WTC11 (cell line): ENCODE measurements around the gene PRR5L. TPM values are rescaled to one million over a fixed set of nuclear protein-coding genes. Genes with fewer than 3 reads are reported as not detected.

Source experiments
- ATAC-seq: fragments of 200-7000 bp; cut with Tn5 transposase; 2 replicates; pipeline ENCODE4 v1.10.0; 2021; ENCODE audit warnings: mild to moderate bottlenecking, moderate library complexity
- CTCF ChIA-PET: fragments of 300-600 bp; sonication (Branson Sonifier 250); formaldehyde crosslinking; loops from one replicate; lab custom pipeline; 2021; ENCODE audit warnings: antibody characterized with exemption; lab: Charles Lee
- POLR2A ChIA-PET: fragments of 350-600 bp; sonication (Branson Sonifier 250); formaldehyde crosslinking; loops from one replicate; lab custom pipeline; 2021; ENCODE audit warnings: antibody characterized with exemption; lab: Charles Lee
- DNase-seq: peaks from one replicate; pipeline ENCODE4 v3.0.0; 2021; ENCODE audit warnings: low spot score
- H3K27ac Mint-ChIP-seq: 2 replicates; pipeline ENCODE4 v1.8.0; 2021; ENCODE audit warnings: mixed read lengths
- H3K27me3 Mint-ChIP-seq: 2 replicates; pipeline ENCODE4 v1.8.0; 2021; ENCODE audit warnings: low read depth, mild to moderate bottlenecking, moderate library complexity, mixed read lengths
- H3K36me3 Mint-ChIP-seq: 2 replicates; pipeline ENCODE4 v1.8.0; 2021; ENCODE audit warnings: mixed read lengths
- H3K4me1 Mint-ChIP-seq: 2 replicates; pipeline ENCODE4 v1.8.0; 2022; ENCODE audit warnings: mixed read lengths
- H3K4me3 Mint-ChIP-seq: 2 replicates; pipeline ENCODE4 v1.8.0; 2021; ENCODE audit warnings: mild to moderate bottlenecking, moderate library complexity, mixed read lengths
- H3K9me3 Mint-ChIP-seq: 2 replicates; pipeline ENCODE4 v1.8.0; 2021; ENCODE audit warnings: mixed read lengths
- ATF1 ChIP-seq: sonication (generic); formaldehyde crosslinking; IDR thresholded peaks from 2 replicates; pipeline ENCODE4 v1.8.1; 2023; ENCODE audit warnings: mild to moderate bottlenecking, moderate library complexity, missing genetic modification reagents
- ELF4 ChIP-seq: sonication (generic); formaldehyde crosslinking; IDR thresholded peaks from 2 replicates; pipeline ENCODE4 v1.8.1; 2022; ENCODE audit warnings: low read depth, mild to moderate bottlenecking, moderate library complexity, missing genetic modification reagents
- GTF2I ChIP-seq: fragments of 250-450 bp; sonication (Bioruptor Pico); conservative IDR thresholded peaks from 2 replicates; pipeline ENCODE4 v1.4.0; 2021; ENCODE audit warnings: mild to moderate bottlenecking
- IRF2 ChIP-seq: sonication (generic); formaldehyde crosslinking; IDR thresholded peaks from 2 replicates; pipeline ENCODE4 v1.8.0; 2022; ENCODE audit warnings: low read depth, missing genetic modification reagents, borderline replicate concordance
- JAZF1 ChIP-seq: fragments of 250-450 bp; sonication (Bioruptor Pico); IDR thresholded peaks from 2 replicates; pipeline ENCODE4 v1.9.0; 2021; ENCODE audit warnings: moderate library complexity, mild to moderate bottlenecking, inconsistent platforms
- MLX ChIP-seq: sonication (generic); formaldehyde crosslinking; IDR thresholded peaks from 2 replicates; pipeline ENCODE4 v1.8.1; 2023; ENCODE audit warnings: mild to moderate bottlenecking, missing genetic modification reagents, moderate library complexity
- MYBL2 ChIP-seq: sonication (generic); formaldehyde crosslinking; IDR thresholded peaks from 2 replicates; pipeline ENCODE4 v1.8.1; 2023; ENCODE audit warnings: mild to moderate bottlenecking, moderate library complexity, missing genetic modification reagents
- NFYB ChIP-seq: sonication (generic); formaldehyde crosslinking; conservative IDR thresholded peaks from 2 replicates; pipeline ENCODE4 v1.8.0; 2022; ENCODE audit warnings: low read depth, missing genetic modification reagents
- NR1H2 ChIP-seq: sonication (generic); formaldehyde crosslinking; IDR thresholded peaks from 2 replicates; pipeline ENCODE4 v1.9.0; 2021; ENCODE audit warnings: mild to moderate bottlenecking, moderate library complexity, missing genetic modification reagents
- NR3C1 ChIP-seq: sonication (generic); formaldehyde crosslinking; conservative IDR thresholded peaks from 2 replicates; pipeline ENCODE4 v1.8.1; 2023; ENCODE audit warnings: low read depth, mild to moderate bottlenecking, missing genetic modification reagents
- STAT6 ChIP-seq: sonication (generic); formaldehyde crosslinking; conservative IDR thresholded peaks from 2 replicates; pipeline ENCODE4 v1.8.1; 2023; ENCODE audit warnings: mild to moderate bottlenecking, low read depth, missing genetic modification reagents, moderate library complexity
- TEAD4 ChIP-seq: sonication (generic); formaldehyde crosslinking; IDR thresholded peaks from 2 replicates; pipeline ENCODE4 v1.8.0; 2022; ENCODE audit warnings: mild to moderate bottlenecking, missing genetic modification reagents
- USF2 ChIP-seq: sonication (generic); formaldehyde crosslinking; IDR thresholded peaks from 2 replicates; pipeline ENCODE4 v1.8.1; 2023; ENCODE audit warnings: mild to moderate bottlenecking, missing genetic modification reagents, moderate library complexity
- ZBTB21 ChIP-seq: sonication (generic); formaldehyde crosslinking; IDR thresholded peaks from 2 replicates; pipeline ENCODE4 v1.8.1; 2023; ENCODE audit warnings: mild to moderate bottlenecking, missing genetic modification reagents, borderline replicate concordance
- ZNF396 ChIP-seq: fragments of 250-450 bp; sonication (Bioruptor Pico); IDR thresholded peaks from 2 replicates; pipeline ENCODE4 v1.8.0; 2021; ENCODE audit warnings: mild to moderate bottlenecking, moderate library complexity, borderline replicate concordance
- ZNF416 ChIP-seq: fragments of 250-450 bp; sonication (Bioruptor Pico); IDR thresholded peaks from 2 replicates; pipeline ENCODE4 v1.9.0; 2021; ENCODE audit warnings: mild to moderate bottlenecking, inconsistent platforms
- ZNF512 ChIP-seq: sonication (generic); formaldehyde crosslinking; IDR thresholded peaks from 2 replicates; pipeline ENCODE4 v1.8.1; 2022; ENCODE audit warnings: missing genetic modification reagents, borderline replicate concordance
- ZSCAN18 ChIP-seq: fragments of 250-450 bp; sonication (Bioruptor Pico); IDR thresholded peaks from 2 replicates; pipeline ENCODE4 v2.1.2; 2022; ENCODE audit warnings: mild to moderate bottlenecking, moderate library complexity
- total RNA-seq: library from RNA; stranded (reverse); gene quantifications from 3 replicates; pipeline ENCODE4 v1.2.3, GENCODE V29; 2021
- TF ChIP-seq, protein P1 (sequence below): sonication (generic); formaldehyde crosslinking; IDR thresholded peaks from 2 replicates; pipeline ENCODE4 v1.8.1; 2022; ENCODE audit warnings: low read depth, mild to moderate bottlenecking, moderate library complexity, missing genetic modification reagents, borderline replicate concordance

The PRR5L gene
- total RNA-seq, 1 experiment from 2014 or later: 3.9 TPM

GRCh38 chr11:36388951-36389350 is 92.9 kb downstream of the PRR5L start:
- no peak overlapping the region for H3K27ac Mint-ChIP-seq
- H3K36me3 Mint-ChIP-seq: no peaks in the 10 kb centered on the region
- ChIA-PET POLR2A (interaction anchor here (0.6 kb wide), 2 partner anchors 8 to 324 kb away, joined by 3 to 4 read pairs; no protein-coding TSS in a partner anchor), CTCF (interaction anchor here (0.7 kb wide), 2 partner anchors 14 to 90 kb away, joined by 4 read pairs; no protein-coding TSS in a partner anchor)
- no peaks in the 10 kb centered on the region for H3K27me3 Mint-ChIP-seq
- H3K4me3 Mint-ChIP-seq: no peak overlapping the region
- TF ChIP-seq MYBL2 (CRISPR knock-in tag): no peak
- TF ChIP-seq NR1H2 (CRISPR knock-in tag): no peak
- TF ChIP-seq JAZF1 (CRISPR knock-in tag): no peak
- TF ChIP-seq, protein P1, sequence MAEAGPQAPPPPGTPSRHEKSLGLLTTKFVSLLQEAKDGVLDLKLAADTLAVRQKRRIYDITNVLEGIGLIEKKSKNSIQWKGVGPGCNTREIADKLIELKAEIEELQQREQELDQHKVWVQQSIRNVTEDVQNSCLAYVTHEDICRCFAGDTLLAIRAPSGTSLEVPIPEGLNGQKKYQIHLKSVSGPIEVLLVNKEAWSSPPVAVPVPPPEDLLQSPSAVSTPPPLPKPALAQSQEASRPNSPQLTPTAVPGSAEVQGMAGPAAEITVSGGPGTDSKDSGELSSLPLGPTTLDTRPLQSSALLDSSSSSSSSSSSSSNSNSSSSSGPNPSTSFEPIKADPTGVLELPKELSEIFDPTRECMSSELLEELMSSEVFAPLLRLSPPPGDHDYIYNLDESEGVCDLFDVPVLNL (CRISPR knock-in tag): no peak
- TF ChIP-seq ZNF512 (CRISPR knock-in tag): no peak
- TF ChIP-seq ATF1 (CRISPR knock-in tag): no peak
- TF ChIP-seq NR3C1 (CRISPR knock-in tag): no peak
- no peak for TF ChIP-seq ZBTB21 (CRISPR knock-in tag)
- TF ChIP-seq TEAD4: no peak
- TF ChIP-seq ELF4: no peak
- TF ChIP-seq GTF2I (CRISPR knock-in tag): no peak
- no peak for TF ChIP-seq NFYB
- TF ChIP-seq IRF2 (CRISPR knock-in tag): no peak
- H3K9me3 Mint-ChIP-seq: no peaks in the 10 kb centered on the region
- H3K4me1 Mint-ChIP-seq: 0 out of 2 replicates have a peak, but pooled peaks cover 2% of the 10 kb centered on the region
- ATAC-seq (no peak), DNase-seq (no peak)

- TF ChIP-seq USF2 (CRISPR knock-in tag) (no peak), STAT6 (CRISPR knock-in tag) (no peak), MLX (CRISPR knock-in tag) (no peak), ZSCAN18 (no peak), ZNF416 (CRISPR knock-in tag) (no peak), ZNF396 (CRISPR knock-in tag) (no peak)
- Mint-ChIP-seq H3K4me3 (no peak overlapping the region), H3K27ac (no peak overlapping the region), H3K27me3 (no peaks in the 10 kb centered on the region), H3K4me1 (0 out of 2 replicates have a peak, but pooled peaks cover 2% of the 10 kb centered on the region), H3K9me3 (no peaks in the 10 kb centered on the region), H3K36me3 (no peaks in the 10 kb centered on the region)
- ChIA-PET CTCF (interaction anchor here (0.7 kb wide), 1 partner anchor 103 kb away, joined by 3 read pairs; no protein-coding TSS in a partner anchor), POLR2A (no interaction called here)
- ATAC-seq: no peak
- no peak for DNase-seq
Observed at GRCh38 chr11:36389811-36390210, 93.7 kb downstream of the PRR5L start.
